PC-3 (cell line): ENCODE results near the gene TFRC.

ENCODE experiments used
- CTCF ChIP-seq: fragments of 300-600 bp; sonication (generic); conservative IDR thresholded peaks from 2 replicates; pipeline ENCODE4 v1.5.1; 2017; ENCODE audit warnings: antibody characterized with exemption, low read depth, mild to moderate bottlenecking, low read length
- EZH2 ChIP-seq: fragments of 300-600 bp; sonication (generic); IDR thresholded peaks from one replicate; pipeline ENCODE4 v1.6.1; 2017; ENCODE audit warnings: antibody characterized with exemption, mild to moderate bottlenecking, low read length; ENCODE audit not compliant: unreplicated experiment

DNA sequence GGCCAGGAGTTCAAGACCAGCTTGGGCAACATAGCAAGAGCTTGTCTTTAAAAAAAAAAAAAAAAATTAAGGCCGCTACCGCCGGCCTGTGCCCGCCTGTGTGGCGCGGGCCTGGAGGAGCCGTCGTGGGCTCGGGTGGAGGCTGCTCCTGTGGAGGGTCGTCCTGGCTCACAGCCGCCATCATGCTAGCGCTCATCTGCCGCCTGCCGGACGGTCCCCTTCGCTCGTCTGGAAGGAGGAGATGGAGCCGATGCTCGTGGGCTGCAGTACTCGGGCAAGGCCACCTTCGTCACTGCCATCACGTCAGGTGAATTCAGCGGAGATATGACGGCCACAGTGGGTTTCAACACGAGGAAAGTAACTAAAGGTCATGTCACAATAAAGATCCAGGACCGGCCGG is 37.4 kb downstream of the TFRC start:
- TF ChIP-seq CTCF: no peak
- TF ChIP-seq EZH2: no peak
